GM18507 (cell line): ENCODE results near the gene OPRPN.

Experiments used
- DNase-seq: peaks from one replicate; pipeline ENCODE4 v3.0.0; 2011; ENCODE audit warnings: low read depth; ENCODE audit not compliant: insufficient read length; ENCODE audit errors: extremely low spot score
- FAIRE-seq: peaks from 2 replicates; lab custom pipeline; 2011; peaks lifted over from hg19 to GRCh38; lab: Jason Lieb, UNC

OPRPN gene, protein sequence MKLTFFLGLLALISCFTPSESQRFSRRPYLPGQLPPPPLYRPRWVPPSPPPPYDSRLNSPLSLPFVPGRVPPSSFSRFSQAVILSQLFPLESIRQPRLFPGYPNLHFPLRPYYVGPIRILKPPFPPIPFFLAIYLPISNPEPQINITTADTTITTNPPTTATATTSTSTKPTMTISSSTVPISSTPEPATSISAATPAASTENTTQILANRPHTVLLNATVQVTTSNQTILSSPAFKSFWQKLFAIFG

DNA sequence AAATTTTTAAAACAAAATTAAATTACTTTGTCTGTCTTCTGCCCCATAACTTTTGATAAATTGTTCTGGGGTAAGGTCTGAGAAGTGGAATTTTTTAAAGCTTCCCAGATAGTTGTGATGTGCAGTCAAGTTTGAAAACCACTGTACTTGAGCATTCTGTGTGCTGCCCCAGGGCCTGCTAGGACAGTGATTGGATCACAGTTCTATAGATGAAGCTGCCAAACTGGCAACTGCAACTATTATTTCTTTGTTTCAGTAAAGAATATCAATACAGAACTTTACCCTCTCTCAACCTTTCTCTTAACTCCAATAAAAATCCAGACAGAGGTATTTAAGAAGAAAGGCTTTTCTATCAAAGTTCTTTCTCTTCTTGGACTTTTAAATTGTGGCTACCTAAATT, at the start of gene OPRPN:
OPRPN (plus strand) TSS at position 361 of the 400 bp plus-strand sequence. CDS start 1,346 bp downstream, outside the sequence.
- DNase-seq, result no peak

DNA sequence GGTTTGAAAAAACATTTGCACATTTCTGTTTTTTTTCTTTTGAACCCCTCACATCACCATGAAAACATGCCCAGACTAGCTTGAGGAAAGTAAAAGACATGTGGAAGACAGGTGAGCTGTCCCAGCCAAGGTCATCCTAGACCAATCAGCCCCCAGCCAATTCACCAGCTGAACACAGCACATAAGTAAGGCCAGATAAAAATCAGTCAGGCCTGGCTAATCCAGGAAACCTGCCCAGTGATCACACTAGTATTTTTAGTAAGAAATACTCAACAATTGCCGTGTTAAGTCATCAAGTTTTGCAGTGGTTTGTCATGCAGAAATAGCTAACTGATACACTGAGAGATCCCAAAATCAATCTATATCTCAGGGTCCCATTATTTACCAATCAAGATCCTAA, 41.6 kb upstream of the OPRPN start:
- no peak for FAIRE-seq

More for the DNA sequence above, at the start of gene OPRPN:
- FAIRE-seq, result no peak

DNA sequence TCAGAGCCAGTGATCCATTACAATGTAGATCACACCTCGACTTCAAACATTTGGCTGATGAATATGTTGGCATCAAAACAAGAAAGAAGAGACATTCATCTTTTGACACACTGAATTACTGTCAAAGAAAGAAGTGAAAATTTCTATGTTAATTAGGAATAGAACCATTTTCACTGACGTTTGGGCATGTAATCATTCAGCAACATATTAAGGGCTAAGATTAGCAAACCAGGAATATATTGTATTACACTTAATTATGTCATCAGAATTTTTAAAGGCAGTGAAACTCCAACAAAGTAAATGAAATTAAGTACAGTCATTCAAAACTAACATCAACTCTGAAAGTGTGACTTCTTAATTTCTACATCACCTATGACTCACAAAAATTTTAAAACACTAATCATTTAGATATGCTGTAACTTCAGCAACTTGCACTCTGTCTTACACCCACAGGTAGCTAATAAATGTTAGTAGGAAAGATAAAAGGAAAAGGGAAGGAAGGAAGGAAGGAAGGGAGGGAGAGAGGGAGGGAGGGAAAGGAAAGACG, 38.6 kb upstream of the OPRPN start:
- DNase-seq (no peak), FAIRE-seq (no peak)

More for the DNA sequence above, 41.6 kb upstream of the OPRPN start:
- no peak for DNase-seq

DNA sequence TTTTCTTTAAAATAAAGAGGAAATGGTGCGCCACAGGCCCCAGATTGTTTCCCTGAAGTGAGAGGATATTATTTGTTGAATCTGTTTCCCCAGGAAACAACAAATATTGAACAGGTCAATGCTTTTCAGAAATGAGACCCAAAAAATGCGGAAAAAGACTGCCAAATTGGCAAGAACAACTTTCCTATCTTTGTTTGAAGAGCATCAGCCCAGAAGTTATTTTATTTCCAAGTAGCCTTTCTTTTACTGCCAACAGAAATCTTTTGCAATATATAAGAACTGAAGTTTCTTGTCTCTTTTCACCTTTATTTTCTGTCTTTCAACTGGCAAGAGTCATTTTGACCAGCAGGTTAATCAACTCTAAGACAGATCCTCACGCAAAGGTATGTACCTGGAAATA, 37.3 kb upstream of the OPRPN start, which contains the start of gene SMR3A:
SMR3A (plus strand) TSS at position 301 of the 400 bp plus-strand sequence. CDS start 1,356 bp downstream, outside the sequence.
- FAIRE-seq, result no peak
- no peak for DNase-seq

DNA sequence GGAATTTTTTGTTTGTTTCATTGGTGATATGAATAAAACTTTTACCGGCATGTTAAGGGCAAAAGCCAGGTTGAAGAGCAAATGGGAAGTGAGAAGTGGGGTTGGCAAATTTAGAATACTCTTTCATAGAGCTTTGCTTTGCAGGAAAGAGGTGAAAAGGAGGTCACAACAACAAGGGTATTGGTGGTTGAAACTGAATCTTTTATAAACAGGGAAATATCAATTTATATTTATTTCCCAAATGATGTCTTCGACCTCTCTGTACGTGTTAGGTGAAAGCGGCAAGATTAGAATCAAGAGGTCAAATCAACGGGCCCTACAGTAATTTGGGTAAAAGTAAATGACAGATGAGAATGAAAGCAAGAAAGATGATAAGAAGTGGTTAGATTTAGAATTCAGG, 33.7 kb upstream of the OPRPN start:
- FAIRE-seq (no peak), DNase-seq (no peak)

DNA sequence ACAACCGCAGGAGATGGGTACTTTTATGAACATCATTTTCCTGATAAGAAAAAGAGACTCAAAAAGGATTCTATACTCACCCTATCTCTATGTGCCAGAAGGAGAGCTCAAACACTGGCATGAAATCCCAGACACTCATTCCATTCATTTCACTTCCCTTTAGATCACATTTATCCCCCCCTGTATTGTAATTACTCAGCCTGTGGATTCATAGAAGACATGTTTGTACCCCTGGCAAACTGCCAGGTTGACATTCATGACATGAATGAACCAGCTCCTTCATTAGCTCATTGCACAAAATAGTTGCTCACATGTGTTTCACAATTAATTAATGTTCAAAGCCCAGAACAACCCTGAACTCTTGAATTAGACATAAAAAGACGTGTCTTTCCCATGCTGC, 32.3 kb upstream of the OPRPN start:
- DNase-seq, result no peak
- no peak for FAIRE-seq

DNA sequence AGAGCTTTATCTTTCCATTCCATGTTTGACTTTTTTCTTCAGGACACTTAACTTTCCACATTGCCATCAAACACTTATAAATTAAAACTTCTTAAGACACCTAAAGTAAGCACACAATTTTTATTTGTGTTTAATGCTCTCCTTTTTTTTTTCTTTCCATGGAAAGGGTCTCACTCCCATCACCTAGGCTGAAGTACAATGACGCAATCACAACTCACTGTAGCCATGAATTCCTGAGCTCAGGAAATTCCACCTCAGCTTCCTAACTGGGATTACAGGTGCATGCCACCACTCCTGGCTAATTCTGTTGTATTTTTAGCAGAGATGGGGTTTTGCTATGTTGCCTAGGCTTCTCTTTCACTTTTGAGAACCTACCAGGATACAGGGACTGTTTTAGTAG, 29.9 kb upstream of the OPRPN start:
- FAIRE-seq (no peak), DNase-seq (no peak)

DNA sequence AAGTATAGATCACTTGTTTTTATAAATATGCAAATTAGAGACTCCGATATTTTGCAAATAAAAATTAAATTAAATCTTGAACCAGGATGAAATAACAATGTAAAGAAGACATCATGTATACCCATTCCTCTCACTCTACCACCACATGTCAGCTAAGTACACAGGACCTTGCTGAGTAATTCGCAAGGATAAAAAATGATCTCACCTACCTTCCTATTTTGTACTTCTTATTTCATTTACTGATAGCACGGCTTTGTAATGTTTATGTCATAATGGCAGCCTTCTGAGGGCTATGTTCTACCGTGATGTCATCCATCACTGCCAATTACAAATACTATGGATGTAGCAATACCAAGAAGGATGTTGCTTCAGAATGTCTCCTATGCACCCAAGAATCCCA, 25.8 kb upstream of the OPRPN start:
- FAIRE-seq, result no peak

DNA sequence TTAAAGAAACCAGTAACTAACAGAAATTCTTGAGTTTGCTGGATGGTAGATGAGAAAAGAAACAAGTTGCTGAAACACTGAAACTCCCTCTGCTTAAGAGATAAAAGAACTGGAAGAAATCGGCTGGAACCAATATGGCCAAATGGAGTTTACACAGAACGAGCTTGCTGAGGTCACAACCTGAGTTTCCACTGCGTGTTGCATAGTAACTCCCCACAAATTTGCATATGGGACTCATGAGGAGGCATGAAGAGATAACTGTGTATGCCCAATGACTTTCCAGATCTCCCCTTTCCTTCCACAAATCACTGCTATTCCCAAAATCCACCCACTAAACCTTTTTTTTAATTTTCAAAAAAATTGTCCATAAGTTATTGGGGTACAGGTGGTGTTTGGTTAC, 25.0 kb upstream of the OPRPN start:
- FAIRE-seq (no peak), DNase-seq (no peak)

More for the DNA sequence above, 25.8 kb upstream of the OPRPN start:
- DNase-seq, result no peak

DNA sequence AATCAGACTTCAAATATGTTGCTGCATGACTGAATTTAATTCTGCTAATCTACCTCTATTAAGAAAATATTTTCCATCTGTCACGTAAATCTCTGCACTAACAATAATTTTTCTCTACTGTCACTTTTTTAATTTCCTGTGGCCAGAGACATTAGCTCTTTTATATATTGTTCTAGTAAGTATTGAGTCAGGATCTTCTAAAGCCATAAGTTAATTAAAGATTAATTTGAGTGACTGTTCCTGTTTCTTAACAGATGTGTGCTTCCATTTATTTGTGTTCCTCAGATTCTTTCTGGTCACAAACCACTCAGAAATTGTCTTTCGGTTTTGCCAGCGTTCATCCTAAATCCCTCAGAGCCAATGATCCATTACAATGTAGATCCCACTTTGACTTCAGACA, 17.2 kb upstream of the OPRPN start:
- DNase-seq, result no peak
- FAIRE-seq, result no peak

DNA sequence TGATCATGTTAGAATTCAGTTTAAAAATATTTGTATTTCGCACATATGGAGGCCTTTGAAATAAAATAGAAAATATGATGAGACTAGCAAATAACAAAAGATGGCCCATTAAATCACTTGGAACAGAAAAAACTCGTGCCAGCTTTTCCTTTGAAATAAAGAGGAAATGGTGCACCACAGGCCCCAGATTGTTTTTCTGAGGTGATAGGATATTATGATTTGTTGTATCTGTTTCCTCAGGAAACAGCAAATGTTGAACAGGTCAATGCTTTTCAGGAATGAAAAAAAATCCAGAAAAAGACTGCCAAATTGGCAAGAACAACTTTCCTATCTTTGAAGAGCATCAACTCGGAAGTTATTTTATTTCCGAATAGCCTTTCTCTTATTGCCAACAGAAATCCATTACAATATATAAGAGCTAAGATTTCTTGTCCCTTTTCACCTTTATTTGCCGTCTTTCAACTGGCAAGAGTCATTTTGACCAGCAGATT, 15.0 kb upstream of the OPRPN start, which contains the start of gene SMR3B:
SMR3B (plus strand) TSS at position 441 of the 491 bp plus-strand sequence. CDS start 1,380 bp downstream, outside the sequence.
- DNase-seq (no peak), FAIRE-seq (no peak)

DNA sequence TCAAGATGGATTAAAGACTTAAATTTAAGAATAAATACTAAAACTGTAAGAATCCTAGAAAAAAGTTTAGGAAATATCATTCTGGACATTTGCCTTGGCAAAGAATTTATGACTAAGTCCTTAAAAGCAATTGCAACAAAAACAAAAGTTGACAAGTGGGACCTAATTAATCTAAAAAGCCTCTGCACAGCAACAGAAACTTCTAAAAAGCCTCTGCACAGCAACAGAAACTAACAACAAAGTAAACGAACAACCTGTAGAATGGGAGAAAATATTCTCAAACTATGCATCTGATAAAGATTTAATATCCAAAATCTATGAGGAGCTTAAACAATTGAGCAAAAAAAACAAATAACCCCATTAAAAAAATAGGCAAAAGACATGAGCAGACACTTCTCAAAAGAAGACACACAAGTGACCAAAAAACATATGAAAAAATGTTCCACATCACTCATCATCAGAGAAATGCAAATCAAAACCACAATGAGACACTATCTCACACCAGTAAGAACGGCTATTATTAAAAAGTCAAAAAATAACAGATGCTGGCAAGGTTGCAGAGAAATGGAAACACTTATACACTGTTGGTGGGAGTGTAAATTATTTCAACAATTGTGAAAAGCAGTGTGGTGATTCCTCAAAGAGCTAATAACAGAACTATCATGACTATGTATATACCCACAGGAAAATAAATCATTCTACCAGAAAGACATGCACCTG, 5.5 kb upstream of the OPRPN start:
- FAIRE-seq, result peak; percentile 91
- no peak for DNase-seq

DNA sequence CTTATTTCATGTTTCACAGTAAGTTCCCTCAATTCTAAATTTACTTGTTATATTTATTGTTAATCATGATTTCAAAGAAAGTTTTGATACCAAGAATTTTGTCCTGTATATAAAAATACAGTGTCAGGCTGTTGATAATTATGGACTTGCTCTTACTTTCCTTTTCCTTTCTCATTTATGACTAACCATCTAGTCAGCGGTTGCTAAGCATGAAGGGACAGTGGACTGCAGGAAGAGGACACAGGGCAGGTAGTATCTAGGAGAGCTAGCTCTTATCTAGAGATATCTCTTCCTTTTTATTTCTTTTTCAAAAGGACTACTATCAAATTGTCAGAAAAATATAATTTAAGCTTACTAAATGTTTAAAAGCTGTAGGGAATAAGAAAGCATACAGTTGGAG, 1.6 kb downstream of the OPRPN start:
- DNase-seq (no peak), FAIRE-seq (peak; percentile 48)

DNA sequence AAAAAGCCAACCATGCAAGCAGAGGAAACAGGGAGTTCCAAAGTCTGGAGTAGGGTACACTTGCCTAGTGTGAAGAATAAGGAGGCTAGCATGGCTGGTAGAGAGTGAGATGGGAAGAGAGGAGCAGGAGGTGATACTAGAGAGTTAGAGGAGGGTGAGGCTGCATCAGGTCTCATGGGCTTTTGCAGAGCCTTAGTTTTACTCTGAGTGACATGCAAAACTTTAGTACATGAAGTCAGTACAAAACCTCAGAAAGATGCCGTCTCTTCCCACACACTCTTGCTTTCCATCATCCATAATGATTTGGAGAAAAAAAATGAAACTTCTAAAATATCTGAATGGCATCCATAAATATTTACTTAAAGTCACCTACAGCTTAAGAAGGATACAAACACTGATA, 5.0 kb downstream of the OPRPN start:
- FAIRE-seq, result no peak

DNA sequence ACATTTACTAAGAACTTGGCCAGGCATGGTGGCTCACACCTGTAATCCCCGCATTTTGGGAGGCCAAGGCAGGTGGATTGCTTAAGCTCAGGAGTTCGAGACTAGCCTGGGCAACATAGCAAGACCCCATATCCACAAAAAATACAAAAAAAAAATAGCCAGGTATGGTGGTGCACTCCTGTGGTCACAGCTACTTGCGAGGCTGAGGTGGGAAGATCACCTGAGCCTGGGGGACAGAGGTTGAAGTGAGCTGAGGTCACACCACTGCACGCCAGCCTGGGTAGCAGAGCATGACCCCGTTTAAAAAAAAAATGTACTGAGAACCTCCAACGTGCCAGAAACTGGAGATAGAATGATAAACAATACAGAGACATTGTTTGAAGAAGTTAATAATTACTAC, 8.0 kb downstream of the OPRPN start:
- FAIRE-seq (peak; percentile 5), DNase-seq (no peak)

More for the DNA sequence above, 5.0 kb downstream of the OPRPN start:
- DNase-seq, result no peak

DNA sequence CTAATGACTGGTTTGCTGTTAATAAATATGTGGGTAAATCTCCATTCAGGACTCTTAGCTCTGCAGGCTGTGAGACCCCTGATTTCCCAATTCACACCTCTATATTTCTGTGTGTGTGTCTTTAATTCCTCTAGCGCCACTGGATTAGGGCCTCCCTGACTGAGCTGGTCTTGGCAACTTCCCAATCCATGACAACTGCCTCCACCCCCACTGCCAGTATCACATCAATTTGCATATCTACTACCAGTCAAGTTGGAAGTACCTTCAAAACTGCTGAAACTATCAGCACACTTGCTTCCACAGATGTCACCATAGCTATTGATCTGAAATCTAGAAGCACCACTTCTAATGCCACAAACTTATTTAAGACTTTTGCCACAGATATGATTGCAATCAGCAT, 27.6 kb downstream of the OPRPN start:
- DNase-seq (no peak), FAIRE-seq (no peak)

DNA sequence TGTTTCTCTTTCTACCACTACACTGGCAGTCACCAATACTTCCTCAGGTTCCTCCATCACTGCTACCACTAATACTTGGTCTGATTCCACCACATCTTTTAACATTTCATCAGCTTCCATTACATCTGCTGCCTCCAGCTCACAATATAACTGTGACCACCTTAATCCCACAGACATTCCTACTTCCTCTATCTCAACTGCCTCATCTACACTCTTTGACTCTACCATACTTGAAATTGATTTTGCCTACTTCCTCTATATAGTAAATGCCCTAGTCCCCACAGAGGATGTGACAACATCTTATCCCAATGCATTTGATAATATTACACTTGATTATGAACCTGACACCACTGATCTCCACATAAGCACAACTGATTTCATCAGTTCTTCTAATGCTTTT, 29.0 kb downstream of the OPRPN start:
- no peak for DNase-seq
- no peak for FAIRE-seq

DNA sequence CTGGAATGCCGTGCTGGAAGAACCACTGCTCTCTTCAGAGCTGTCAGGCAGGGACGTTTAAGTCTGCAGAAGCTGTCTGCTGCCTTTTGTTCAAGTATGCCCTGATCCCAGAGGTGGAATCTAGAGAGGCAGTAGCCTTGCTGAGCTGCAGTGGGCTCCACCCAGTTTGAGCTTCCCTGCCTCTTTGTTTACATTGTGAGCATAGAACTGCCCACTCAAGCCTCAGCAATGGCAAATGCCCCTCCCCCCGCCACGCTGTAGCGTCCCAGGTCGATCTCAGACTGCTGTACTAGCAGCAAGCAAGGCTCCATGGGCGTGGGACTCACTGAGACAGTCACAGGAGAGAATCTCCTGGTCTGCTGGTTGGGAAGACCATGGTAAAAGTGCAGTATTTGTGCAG, 39.5 kb downstream of the OPRPN start:
- DNase-seq (no peak), FAIRE-seq (no peak)

DNA sequence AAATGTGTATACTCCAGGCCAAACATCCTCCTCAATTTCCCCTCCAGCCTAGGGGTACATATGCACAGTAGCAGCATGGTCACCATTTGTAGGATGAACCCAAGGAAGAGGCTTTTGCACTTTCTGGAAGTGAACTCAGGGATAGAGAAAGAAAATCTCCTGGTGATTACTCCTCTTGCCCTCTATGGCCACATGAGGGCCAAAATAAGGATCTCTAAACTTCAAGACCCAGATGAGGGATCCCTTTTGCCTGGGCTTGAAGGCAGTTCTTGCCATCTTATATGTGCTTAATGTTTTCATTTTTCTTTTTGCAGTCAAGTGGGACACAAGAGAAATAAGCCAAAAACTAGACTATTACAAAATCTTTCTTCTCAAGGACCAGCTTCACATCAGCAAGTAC, 44.7 kb downstream of the OPRPN start:
- DNase-seq (no peak), FAIRE-seq (no peak)

DNA sequence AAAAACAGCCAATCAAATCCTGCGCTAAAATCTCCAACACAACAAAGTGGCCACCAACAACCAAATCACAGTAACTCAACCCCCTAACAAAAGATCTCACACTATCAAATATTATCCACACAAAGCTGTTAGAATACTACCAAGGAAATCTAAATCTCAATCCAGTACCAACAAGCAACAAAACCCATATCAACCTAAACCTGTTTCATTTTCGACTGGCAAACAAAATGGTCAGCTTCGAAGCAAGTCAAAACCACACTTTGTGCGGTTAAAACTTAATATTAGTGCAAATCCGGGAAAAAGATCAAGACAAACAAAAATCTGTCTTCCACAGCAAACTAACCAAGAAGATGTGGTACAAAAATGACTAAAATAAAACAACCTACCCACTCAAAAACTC, 45.6 kb downstream of the OPRPN start:
- FAIRE-seq (no peak), DNase-seq (no peak)
